NCI-H345 (cell line): ENCODE data around the gene DACH1.

ENCODE experiments used
- DNase-seq: peaks from one replicate; lab custom pipeline; 2025; lab: John Stamatoyannopoulos, UW

Gene DACH1

DNA sequence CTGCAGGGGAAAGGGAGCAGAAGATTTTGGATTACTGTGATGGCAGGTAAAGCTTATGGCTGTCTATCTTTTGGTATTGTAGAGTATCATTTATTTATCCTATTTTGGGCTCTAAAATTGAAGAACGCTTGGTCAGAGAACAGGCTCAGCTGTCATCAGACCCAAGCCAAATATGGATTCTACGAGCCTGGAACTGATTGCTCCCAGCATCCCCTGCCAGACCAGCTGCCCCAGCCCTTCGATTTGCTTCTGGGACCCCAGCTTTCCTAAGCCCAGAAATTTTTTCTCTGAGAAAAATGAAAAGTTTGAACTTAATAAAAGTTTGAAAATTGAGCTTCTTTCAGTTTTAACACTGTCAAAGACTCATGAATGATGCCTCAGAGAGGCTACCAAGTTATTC, 472.8 kb downstream of the DACH1 start:
- no peak for DNase-seq
